ENCODE measurements around the gene UTS2R. TPM values are rescaled to one million over a fixed set of nuclear protein-coding genes. Genes with fewer than 3 reads are reported as not detected.
A peak's percentile ranks its signal among the peaks of the same experiment; 100 is the strongest.

The UTS2R gene
- total and polyA plus RNA-seq, 3 donors from 2014 or later = 0.32 to 28.1 (median 3.8) TPM

DNA sequence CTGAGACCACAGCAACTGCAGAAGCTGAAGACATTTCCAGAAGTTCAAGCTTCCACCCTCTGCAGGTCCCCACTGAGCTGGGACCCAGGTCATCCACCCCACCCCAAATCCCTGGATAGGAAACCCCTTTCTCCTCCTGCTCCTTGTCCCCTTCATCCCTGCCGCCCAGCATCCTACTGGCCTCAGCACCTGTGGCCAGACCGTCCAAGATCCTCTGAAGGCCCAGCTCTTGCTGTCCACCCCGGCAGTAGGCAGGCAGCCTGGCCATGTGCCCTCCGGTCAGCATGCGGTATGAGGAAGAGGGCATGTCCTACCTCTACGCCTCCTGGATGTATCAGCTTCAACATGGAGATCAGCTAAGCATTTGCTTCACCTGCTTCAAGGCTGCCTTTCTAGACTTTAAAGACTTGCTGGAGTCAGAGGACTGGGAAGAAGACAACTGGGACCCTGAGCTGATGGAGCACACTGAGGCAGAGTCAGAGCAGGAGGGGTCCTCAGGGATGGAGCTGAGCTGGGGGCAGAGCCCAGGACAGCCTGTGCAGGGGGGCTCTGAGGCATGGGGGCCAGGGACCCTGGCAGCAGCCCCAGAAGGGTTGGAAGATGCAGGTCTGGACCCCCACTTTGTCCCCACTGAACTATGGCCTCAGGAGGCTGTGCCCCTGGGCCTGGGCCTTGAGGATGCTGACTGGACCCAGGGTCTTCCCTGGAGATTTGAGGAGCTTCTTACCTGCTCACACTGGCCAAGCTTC, 9.5 kb upstream of the UTS2R start:
- Histone ChIP-seq H3K9me3 (no peaks in the 10 kb centered on the region), H3K4me1 (no peaks in the 10 kb centered on the region), H3K4me3 (no peak overlapping the region), H3K27me3 (no peaks in the 10 kb centered on the region), H3K27ac (no peak overlapping the region), H3K36me3 (ENCODE audit: low read depth, missing control alignments) (no peaks in the 10 kb centered on the region)
- intact Hi-C loops (cut with DNase I; ENCODE audit: low total_unique reads) = no loop called here
- no peak for DNase-seq
- TF ChIP-seq POLR2A (IDR thresholded peaks at IDR 0.05) = no peak
- TF ChIP-seq, protein P1, sequence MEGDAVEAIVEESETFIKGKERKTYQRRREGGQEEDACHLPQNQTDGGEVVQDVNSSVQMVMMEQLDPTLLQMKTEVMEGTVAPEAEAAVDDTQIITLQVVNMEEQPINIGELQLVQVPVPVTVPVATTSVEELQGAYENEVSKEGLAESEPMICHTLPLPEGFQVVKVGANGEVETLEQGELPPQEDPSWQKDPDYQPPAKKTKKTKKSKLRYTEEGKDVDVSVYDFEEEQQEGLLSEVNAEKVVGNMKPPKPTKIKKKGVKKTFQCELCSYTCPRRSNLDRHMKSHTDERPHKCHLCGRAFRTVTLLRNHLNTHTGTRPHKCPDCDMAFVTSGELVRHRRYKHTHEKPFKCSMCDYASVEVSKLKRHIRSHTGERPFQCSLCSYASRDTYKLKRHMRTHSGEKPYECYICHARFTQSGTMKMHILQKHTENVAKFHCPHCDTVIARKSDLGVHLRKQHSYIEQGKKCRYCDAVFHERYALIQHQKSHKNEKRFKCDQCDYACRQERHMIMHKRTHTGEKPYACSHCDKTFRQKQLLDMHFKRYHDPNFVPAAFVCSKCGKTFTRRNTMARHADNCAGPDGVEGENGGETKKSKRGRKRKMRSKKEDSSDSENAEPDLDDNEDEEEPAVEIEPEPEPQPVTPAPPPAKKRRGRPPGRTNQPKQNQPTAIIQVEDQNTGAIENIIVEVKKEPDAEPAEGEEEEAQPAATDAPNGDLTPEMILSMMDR (IDR thresholded peaks at IDR 0.05) = no peak
- WGBS, 2 donors = 90 to 95% methylated on average over 6 of the region's 6 CpGs

DNA sequence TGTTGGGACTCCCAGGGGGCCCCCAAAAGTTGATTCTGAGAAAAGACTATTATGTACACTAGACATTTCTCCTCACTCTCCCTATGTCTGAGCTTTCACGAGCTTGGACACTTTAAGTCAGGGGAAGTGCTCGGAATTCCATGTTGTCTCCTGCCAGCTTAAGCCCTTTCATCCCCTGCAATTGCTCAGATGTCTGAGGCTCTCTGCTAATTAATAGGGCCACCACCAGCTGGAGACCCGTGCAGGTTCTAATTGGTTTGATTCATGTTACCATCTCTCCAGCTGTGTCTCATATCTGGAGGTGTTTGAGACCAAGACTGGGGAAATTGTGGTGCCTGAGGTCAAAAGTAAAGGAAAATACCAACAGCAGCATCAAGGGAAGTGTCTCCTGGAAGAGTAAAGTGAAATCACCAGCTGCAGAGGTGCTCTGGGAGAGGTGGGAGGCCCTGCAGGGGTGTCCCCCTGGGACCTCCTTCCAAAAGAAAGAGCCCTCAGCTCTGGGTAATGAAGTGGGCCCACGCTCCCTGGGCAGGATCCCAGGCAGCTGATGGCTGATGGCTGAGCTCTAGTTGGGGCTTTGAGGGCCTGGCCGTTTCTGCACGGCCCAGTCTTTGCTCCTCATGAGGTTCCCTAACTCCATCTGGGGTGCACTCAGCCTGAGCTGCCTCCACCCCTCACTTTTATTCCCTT, 5.8 kb upstream of the UTS2R start:
- Histone ChIP-seq H3K9me3 (no peaks in the 10 kb centered on the region), H3K27me3 (no peaks in the 10 kb centered on the region), H3K36me3 (ENCODE audit: low read depth, missing control alignments) (no peaks in the 10 kb centered on the region), H3K27ac (no peak overlapping the region), H3K4me1 (no peaks in the 10 kb centered on the region), H3K4me3 (no peak overlapping the region)
- 70 to 81% methylated on average over 6 of the region's 6 CpGs for WGBS, 2 donors
- intact Hi-C loops (cut with DNase I; ENCODE audit: low total_unique reads) = no loop called here
- TF ChIP-seq, protein P1 (IDR thresholded peaks at IDR 0.05) = no peak
- TF ChIP-seq POLR2A (IDR thresholded peaks at IDR 0.05) = no peak
- no peak for DNase-seq

DNA sequence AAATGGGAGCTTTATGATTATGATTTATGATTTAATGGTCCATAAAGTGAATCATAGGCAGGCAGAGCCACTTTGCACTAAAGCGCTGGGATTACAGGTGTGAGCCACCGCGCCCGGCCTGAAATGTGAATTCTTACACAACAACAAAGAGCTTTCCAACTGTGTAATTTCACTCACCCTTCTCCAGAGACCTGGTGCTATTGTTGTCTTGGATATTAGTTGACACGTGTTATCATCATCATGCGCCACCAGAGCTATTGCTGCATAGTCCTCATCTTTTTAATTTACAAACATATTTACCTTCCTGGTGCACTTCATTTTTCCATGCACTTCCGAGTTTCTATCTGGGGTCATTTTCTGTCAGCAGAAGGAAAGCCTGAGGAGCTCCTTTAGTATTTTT, 4.8 kb upstream of the UTS2R start:
- Histone ChIP-seq H3K27me3 (no peaks in the 10 kb centered on the region), H3K4me3 (no peak overlapping the region), H3K9me3 (no peaks in the 10 kb centered on the region), H3K4me1 (no peaks in the 10 kb centered on the region), H3K27ac (no peak overlapping the region), H3K36me3 (ENCODE audit: low read depth, missing control alignments) (no peaks in the 10 kb centered on the region)
- intact Hi-C loops (cut with DNase I; ENCODE audit: low total_unique reads) = no loop called here
- no peak for TF ChIP-seq POLR2A (IDR thresholded peaks at IDR 0.05)
- TF ChIP-seq, protein P1 (IDR thresholded peaks at IDR 0.05) = no peak
- DNase-seq = no peak
- WGBS, 2 donors = 90 to 91% methylated on average over 7 of the region's 7 CpGs

DNA sequence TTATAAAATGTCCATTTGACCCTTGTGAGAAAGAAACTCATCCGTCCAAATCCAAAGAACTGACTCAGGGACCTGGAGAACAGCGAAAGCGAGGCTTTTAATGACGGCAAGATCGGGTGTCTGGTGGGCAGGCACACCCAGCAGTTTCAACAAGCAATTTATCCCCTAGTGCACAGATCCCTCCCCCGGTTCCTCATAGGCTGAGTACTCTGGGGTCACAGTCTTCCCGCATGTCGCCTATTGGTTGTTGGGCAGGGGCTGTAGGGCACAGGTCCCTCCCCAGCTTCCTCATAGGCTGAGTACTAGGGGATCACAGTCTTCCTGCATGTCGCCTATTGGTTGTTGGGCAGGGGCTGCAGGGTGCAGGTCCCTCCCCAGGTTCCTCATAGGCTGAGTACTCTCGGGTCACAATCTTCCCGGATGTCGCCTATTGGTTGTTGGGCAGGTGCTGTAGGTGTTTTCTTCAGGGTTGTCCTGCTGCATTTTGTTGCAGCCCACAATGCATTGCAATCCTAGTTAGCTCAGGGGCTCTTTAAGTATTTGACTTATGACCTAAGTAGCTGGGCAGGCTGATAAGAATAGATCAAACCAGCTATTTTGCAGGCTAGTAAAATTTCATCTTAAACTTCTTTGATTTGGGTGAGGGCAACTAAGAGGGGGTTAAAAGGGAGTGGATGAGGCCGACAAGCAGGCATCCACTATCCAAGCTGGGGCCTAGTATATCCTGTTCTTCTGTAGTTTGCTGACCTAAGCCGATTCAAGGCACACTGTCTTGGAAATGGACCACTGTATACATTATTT, 3.6 kb upstream of the UTS2R start:
- 70 to 83% methylated on average over 14 of the region's 14 CpGs for WGBS, 2 donors
- no peak for TF ChIP-seq POLR2A (IDR thresholded peaks at IDR 0.05)
- TF ChIP-seq, protein P1 (IDR thresholded peaks at IDR 0.05) = no peak
- H3K4me3 ChIP-seq = no peak overlapping the region
- H3K36me3 ChIP-seq (ENCODE audit: low read depth, missing control alignments) = no peaks in the 10 kb centered on the region
- no peak overlapping the region for H3K27ac ChIP-seq
- no peaks in the 10 kb centered on the region for H3K9me3 ChIP-seq
- H3K27me3 ChIP-seq = no peaks in the 10 kb centered on the region
- DNase-seq = peak; percentile 48
- no peaks in the 10 kb centered on the region for H3K4me1 ChIP-seq
- intact Hi-C loops (cut with DNase I; ENCODE audit: low total_unique reads) = no loop called here
